ENCODE data around the gene C3orf20.

The C3orf20 gene

GRCh38 chr3:14788644-14789043 is 113.7 kb downstream of the C3orf20 start:
- no peak for DNase-seq (ENCODE audit: extremely low spot score, insufficient read length, low read depth)

GRCh38 chr3:14789221-14789620 is 114.3 kb downstream of the C3orf20 start:
- no peak for FAIRE-seq
- DNase-seq (ENCODE audit: extremely low spot score, insufficient read length, low read depth): no peak

More at GRCh38 chr3:14788644-14789043, 113.7 kb downstream of the C3orf20 start:
- FAIRE-seq: no peak

GRCh38 chr3:14789640-14790285 is 114.8 kb downstream of the C3orf20 start:
- FAIRE-seq: no peak
- DNase-seq (ENCODE audit: extremely low spot score, insufficient read length, low read depth): no peak

GRCh38 chr3:14791343-14791945 is 116.5 kb downstream of the C3orf20 start:
- FAIRE-seq (peak; percentile 65), DNase-seq (ENCODE audit: extremely low spot score, insufficient read length, low read depth) (peak; percentile 40)

GRCh38 chr3:14792691-14793121 is 117.8 kb downstream of the C3orf20 start:
- no peak for DNase-seq (ENCODE audit: extremely low spot score, insufficient read length, low read depth)
- FAIRE-seq: no peak

- no peak for FAIRE-seq
- DNase-seq (ENCODE audit: extremely low spot score, insufficient read length, low read depth): no peak
These were observed 118.4 kb downstream of the C3orf20 start for GRCh38 chr3:14793126-14793857.

- DNase-seq (ENCODE audit: extremely low spot score, insufficient read length, low read depth) (no peak), FAIRE-seq (no peak)
These were observed 118.9 kb downstream of the C3orf20 start for GRCh38 chr3:14793858-14794234.

GRCh38 chr3:14794435-14794834 is 119.5 kb downstream of the C3orf20 start:
- FAIRE-seq: no peak
- DNase-seq (ENCODE audit: extremely low spot score, insufficient read length, low read depth): no peak

- DNase-seq (ENCODE audit: extremely low spot score, insufficient read length, low read depth) (no peak), FAIRE-seq (no peak)
These were observed 121.1 kb downstream of the C3orf20 start for GRCh38 chr3:14795996-14796395.

- FAIRE-seq: no peak
- DNase-seq (ENCODE audit: extremely low spot score, insufficient read length, low read depth): no peak
These were observed 121.6 kb downstream of the C3orf20 start for GRCh38 chr3:14796403-14797077.

- DNase-seq (ENCODE audit: extremely low spot score, insufficient read length, low read depth) (no peak), FAIRE-seq (no peak)
These were observed 122.8 kb downstream of the C3orf20 start for GRCh38 chr3:14797731-14798130.

- no peak for DNase-seq (ENCODE audit: extremely low spot score, insufficient read length, low read depth)
- FAIRE-seq: no peak
These were observed 123.3 kb downstream of the C3orf20 start for GRCh38 chr3:14798231-14798630.

GRCh38 chr3:14799146-14799545 is 124.2 kb downstream of the C3orf20 start:
- FAIRE-seq: no peak
- no peak for DNase-seq (ENCODE audit: extremely low spot score, insufficient read length, low read depth)

- no peak for DNase-seq (ENCODE audit: extremely low spot score, insufficient read length, low read depth)
- no peak for FAIRE-seq
These were observed 126.1 kb downstream of the C3orf20 start for GRCh38 chr3:14801031-14801430.

GRCh38 chr3:14801668-14802380 is 126.9 kb downstream of the C3orf20 start:
- no peak for FAIRE-seq
- DNase-seq (ENCODE audit: extremely low spot score, insufficient read length, low read depth): no peak

- DNase-seq (ENCODE audit: extremely low spot score, insufficient read length, low read depth): no peak
- no peak for FAIRE-seq
These were observed 127.4 kb downstream of the C3orf20 start for GRCh38 chr3:14802381-14802731.

- FAIRE-seq: no peak
These were observed 128.4 kb downstream of the C3orf20 start for GRCh38 chr3:14803101-14803980.

GRCh38 chr3:14803981-14804834 is 129.3 kb downstream of the C3orf20 start:
- DNase-seq (ENCODE audit: extremely low spot score, insufficient read length, low read depth) (no peak), FAIRE-seq (no peak)

More at GRCh38 chr3:14803101-14803980, 128.4 kb downstream of the C3orf20 start:
- DNase-seq (ENCODE audit: extremely low spot score, insufficient read length, low read depth): no peak

All from GM18507 (cell line).